HepG2 (cell line): ENCODE data around the gene BAZ1A. TPM values are rescaled to one million over a fixed set of nuclear protein-coding genes. Genes with fewer than 3 reads are reported as not detected.

ENCODE experiments used
- AKAP8 ChIP-seq: sonication (generic); formaldehyde crosslinking; IDR thresholded peaks from 2 replicates; pipeline ENCODE4 v1.5.1; 2020; ENCODE audit warnings: mild to moderate bottlenecking, missing genetic modification reagents
- HDAC6 ChIP-seq: fragments of 200-600 bp; sonication (generic); IDR thresholded peaks from 2 replicates; pipeline ENCODE4 v1.7.0; 2017; ENCODE audit warnings: mild to moderate bottlenecking, antibody characterized with exemption, low read length, low read depth
- JDP2 ChIP-seq: sonication (generic); formaldehyde crosslinking; IDR thresholded peaks from 2 replicates; pipeline ENCODE4 v1.8.1; 2022; ENCODE audit warnings: missing genetic modification reagents, borderline replicate concordance
- KLF13 ChIP-seq: sonication (generic); formaldehyde crosslinking; IDR thresholded peaks from 2 replicates; pipeline ENCODE4 v1.4.0; 2020; ENCODE audit warnings: mild to moderate bottlenecking, missing genetic modification reagents
- MTA1 ChIP-seq: sonication (generic); formaldehyde crosslinking; IDR thresholded peaks from 2 replicates; pipeline ENCODE4 v1.4.0; 2020; ENCODE audit warnings: missing genetic modification reagents, mild to moderate bottlenecking, borderline replicate concordance
- MZF1 ChIP-seq: sonication (generic); formaldehyde crosslinking; IDR thresholded peaks from 2 replicates; pipeline ENCODE4 v1.8.1; 2023; ENCODE audit warnings: mild to moderate bottlenecking, missing genetic modification reagents, borderline replicate concordance
- ONECUT2 ChIP-seq: sonication (generic); formaldehyde crosslinking; IDR thresholded peaks from 2 replicates; pipeline ENCODE4 v1.4.0; 2020; ENCODE audit warnings: missing genetic modification reagents
- SALL1 ChIP-seq: sonication (generic); formaldehyde crosslinking; IDR thresholded peaks from 2 replicates; pipeline ENCODE4 v1.8.0; 2022; ENCODE audit warnings: mild to moderate bottlenecking, missing genetic modification reagents
- STAT5B ChIP-seq: sonication (generic); formaldehyde crosslinking; IDR thresholded peaks from 2 replicates; pipeline ENCODE4 v1.4.0; 2020; ENCODE audit warnings: missing genetic modification reagents
- TGIF2 ChIP-seq: IDR thresholded peaks from 2 replicates; pipeline ENCODE4 v1.6.1; 2016; ENCODE audit warnings: control low read depth, missing compliant biosample characterization
- UBTF ChIP-seq: sonication (generic); formaldehyde crosslinking; IDR thresholded peaks from 2 replicates; pipeline ENCODE4 v1.4.0; 2020; ENCODE audit warnings: mild to moderate bottlenecking, missing genetic modification reagents
- ZNF160 ChIP-seq: sonication (generic); formaldehyde crosslinking; IDR thresholded peaks from 2 replicates; pipeline ENCODE4 v1.8.0; 2022; ENCODE audit warnings: mild to moderate bottlenecking, inconsistent platforms, missing genetic modification reagents
- ZNF343 ChIP-seq: sonication (generic); formaldehyde crosslinking; IDR thresholded peaks from 2 replicates; pipeline ENCODE4 v1.4.0; 2020; ENCODE audit warnings: mild to moderate bottlenecking, missing genetic modification reagents
- ZNF367 ChIP-seq: sonication (generic); formaldehyde crosslinking; IDR thresholded peaks from 2 replicates; pipeline ENCODE4 v1.4.0; 2020; ENCODE audit warnings: missing genetic modification reagents, borderline replicate concordance
- ZNF770 ChIP-seq: sonication (generic); formaldehyde crosslinking; IDR thresholded peaks from 2 replicates; pipeline ENCODE4 v1.5.0; 2020; ENCODE audit warnings: mild to moderate bottlenecking, missing genetic modification reagents
- ZNF773 ChIP-seq: sonication (generic); formaldehyde crosslinking; IDR thresholded peaks from 2 replicates; pipeline ENCODE4 v1.4.0; 2020; ENCODE audit warnings: missing genetic modification reagents, borderline replicate concordance
- ZNF781 ChIP-seq: sonication (generic); formaldehyde crosslinking; IDR thresholded peaks from 2 replicates; pipeline ENCODE4 v1.5.1; 2020; ENCODE audit warnings: borderline replicate concordance, mild to moderate bottlenecking, missing genetic modification reagents; ENCODE audit errors: not compliant biosample characterization
- ZNF841 ChIP-seq: sonication (generic); formaldehyde crosslinking; IDR thresholded peaks from 2 replicates; pipeline ENCODE4 v1.8.1; 2023; ENCODE audit warnings: missing genetic modification reagents, borderline replicate concordance
- polyA plus RNA-seq, 8 experiments: library from polyadenylated mRNA; depleted of rRNA in 3 of 8; stranded (reverse) in 7 of 8; unstranded in 1 of 8; fragments of >200 nt; fragmentation: Illumina TruSeq in 4 of 8; extraction: Trizol in 4 of 8; gene quantifications; 2 replicates each; pipeline versions ENCODE4 v1.2.1 to v1.2.3, GENCODE V29; 2011 to 2016; ENCODE audit warnings: low read depth in 4 of 8, missing spikeins in 1 of 8, mixed read lengths in 1 of 8; ENCODE audit not compliant: insufficient read depth in 1 of 8
- total RNA-seq, 5 experiments: library from RNA; depleted of rRNA; stranded (reverse); fragments of >200 nt; fragmentation: Illumina TruSeq; extraction: Trizol; gene quantifications; 2 replicates each; pipeline ENCODE4 v1.2.3, GENCODE V29; 2016; ENCODE audit warnings: low read depth in 1 of 5
- TF ChIP-seq, protein P1 (sequence below): sonication (generic); formaldehyde crosslinking; IDR thresholded peaks from 2 replicates; pipeline ENCODE4 v1.8.0; 2022; ENCODE audit warnings: mild to moderate bottlenecking, missing genetic modification reagents
- TF ChIP-seq, protein P2 (sequence below): sonication (generic); formaldehyde crosslinking; IDR thresholded peaks from 2 replicates; pipeline ENCODE4 v1.5.1; 2020; ENCODE audit warnings: missing genetic modification reagents, mild to moderate bottlenecking, borderline replicate concordance

Gene BAZ1A
- total and polyA plus RNA-seq, 2 of the 13 experiments (the other 11 are each of a cell fraction or from before 2014, with no cell fraction given), result 20.9 to 56.8 TPM

DNA sequence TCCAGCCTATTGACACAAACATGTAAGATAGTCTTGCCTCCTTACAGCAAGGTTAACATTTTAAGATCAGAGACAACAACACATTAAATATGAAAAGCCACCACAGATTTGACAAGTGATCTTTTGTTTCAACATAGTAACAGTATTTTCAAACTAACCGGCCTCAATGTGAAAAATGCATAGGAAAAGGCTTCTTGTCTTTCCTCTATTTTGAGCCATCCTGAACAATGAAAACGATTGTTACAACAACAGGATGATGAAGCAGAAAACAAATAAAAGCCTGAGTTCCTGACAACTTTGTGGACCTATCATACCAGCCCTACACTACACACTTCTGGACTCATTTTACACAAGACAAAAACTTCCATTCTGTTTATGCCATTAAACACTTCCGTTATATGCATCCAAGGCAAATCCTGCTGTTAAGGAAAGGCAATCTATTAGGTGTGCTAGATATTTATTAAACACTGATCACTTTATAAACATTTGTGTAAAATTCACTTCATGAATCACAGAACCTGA is 37.3 kb downstream of the BAZ1A start (continued):
- TF ChIP-seq UBTF (CRISPR knock-in tag), result no peak
- no peak for TF ChIP-seq ZNF781 (CRISPR knock-in tag)
- no peak for TF ChIP-seq ZNF343 (CRISPR knock-in tag)
- TF ChIP-seq JDP2 (CRISPR knock-in tag), result no peak
- TF ChIP-seq HDAC6, result no peak
- no peak for TF ChIP-seq ONECUT2
- no peak for TF ChIP-seq STAT5B (CRISPR knock-in tag)
- TF ChIP-seq, protein P1, sequence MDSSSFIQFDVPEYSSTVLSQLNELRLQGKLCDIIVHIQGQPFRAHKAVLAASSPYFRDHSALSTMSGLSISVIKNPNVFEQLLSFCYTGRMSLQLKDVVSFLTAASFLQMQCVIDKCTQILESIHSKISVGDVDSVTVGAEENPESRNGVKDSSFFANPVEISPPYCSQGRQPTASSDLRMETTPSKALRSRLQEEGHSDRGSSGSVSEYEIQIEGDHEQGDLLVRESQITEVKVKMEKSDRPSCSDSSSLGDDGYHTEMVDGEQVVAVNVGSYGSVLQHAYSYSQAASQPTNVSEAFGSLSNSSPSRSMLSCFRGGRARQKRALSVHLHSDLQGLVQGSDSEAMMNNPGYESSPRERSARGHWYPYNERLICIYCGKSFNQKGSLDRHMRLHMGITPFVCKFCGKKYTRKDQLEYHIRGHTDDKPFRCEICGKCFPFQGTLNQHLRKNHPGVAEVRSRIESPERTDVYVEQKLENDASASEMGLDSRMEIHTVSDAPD, result no peak
- TF ChIP-seq TGIF2, result no peak
- no peak for TF ChIP-seq AKAP8 (CRISPR knock-in tag)
- TF ChIP-seq, protein P2, sequence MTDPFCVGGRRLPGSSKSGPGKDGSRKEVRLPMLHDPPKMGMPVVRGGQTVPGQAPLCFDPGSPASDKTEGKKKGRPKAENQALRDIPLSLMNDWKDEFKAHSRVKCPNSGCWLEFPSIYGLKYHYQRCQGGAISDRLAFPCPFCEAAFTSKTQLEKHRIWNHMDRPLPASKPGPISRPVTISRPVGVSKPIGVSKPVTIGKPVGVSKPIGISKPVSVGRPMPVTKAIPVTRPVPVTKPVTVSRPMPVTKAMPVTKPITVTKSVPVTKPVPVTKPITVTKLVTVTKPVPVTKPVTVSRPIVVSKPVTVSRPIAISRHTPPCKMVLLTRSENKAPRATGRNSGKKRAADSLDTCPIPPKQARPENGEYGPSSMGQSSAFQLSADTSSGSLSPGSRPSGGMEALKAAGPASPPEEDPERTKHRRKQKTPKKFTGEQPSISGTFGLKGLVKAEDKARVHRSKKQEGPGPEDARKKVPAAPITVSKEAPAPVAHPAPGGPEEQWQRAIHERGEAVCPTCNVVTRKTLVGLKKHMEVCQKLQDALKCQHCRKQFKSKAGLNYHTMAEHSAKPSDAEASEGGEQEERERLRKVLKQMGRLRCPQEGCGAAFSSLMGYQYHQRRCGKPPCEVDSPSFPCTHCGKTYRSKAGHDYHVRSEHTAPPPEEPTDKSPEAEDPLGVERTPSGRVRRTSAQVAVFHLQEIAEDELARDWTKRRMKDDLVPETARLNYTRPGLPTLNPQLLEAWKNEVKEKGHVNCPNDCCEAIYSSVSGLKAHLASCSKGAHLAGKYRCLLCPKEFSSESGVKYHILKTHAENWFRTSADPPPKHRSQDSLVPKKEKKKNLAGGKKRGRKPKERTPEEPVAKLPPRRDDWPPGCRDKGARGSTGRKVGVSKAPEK, result no peak
- no peak for TF ChIP-seq ZNF160 (CRISPR knock-in tag)
- TF ChIP-seq SALL1, result no peak; the same call in 1 of the 2 replicates
- TF ChIP-seq KLF13 (CRISPR knock-in tag), result no peak
- TF ChIP-seq ZNF770 (CRISPR knock-in tag), result no peak
- no peak for TF ChIP-seq MZF1
- no peak for TF ChIP-seq ZNF367 (CRISPR knock-in tag)
- no peak for TF ChIP-seq ZNF841 (CRISPR knock-in tag)
- no peak for TF ChIP-seq MTA1 (CRISPR knock-in tag)
- no peak for TF ChIP-seq ZNF773 (CRISPR knock-in tag)
